ENCODE measurements around the gene NLGN1.

NLGN1 gene

DNA sequence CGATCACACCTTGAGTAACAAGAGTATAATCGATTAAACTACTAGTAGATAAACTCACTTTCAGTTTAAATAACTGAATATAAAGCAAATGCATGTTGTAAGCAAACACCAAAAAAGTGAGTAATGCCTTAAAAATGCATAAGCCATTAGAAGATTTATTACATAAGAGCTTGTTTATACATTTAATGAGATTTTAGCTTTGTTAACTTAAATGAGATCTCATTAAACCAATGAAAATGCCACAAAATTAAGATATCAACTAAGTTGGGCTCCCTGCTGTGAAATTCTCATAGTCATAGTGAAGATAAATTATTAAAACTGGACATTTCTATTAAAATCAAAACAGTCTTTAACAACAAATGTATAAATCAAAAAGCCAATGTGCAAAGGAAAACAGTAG lies 701.2 kb downstream of the NLGN1 start:
- no peak for DNase-seq (ENCODE audit: low read depth)

DNA sequence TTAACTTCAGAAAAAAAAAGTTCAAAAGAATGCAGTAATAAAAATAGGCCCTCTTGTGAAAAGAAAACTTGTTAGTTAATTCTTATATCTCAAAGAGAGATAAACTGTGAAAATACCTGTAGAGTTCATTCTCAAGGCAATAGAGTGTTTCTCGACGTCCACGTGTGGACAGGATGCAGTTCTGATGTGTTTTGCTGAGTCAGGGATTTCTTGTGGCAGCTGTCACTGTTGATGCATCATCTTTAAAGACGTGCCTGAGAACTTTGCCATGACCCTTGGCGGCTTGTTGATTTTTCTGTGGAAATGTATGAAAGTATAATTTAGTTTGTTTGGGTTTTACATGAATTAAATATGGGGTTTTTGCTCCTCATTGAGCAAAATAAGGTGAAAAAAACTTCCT lies 702.2 kb downstream of the NLGN1 start:
- no peak for DNase-seq (ENCODE audit: low read depth)

DNA sequence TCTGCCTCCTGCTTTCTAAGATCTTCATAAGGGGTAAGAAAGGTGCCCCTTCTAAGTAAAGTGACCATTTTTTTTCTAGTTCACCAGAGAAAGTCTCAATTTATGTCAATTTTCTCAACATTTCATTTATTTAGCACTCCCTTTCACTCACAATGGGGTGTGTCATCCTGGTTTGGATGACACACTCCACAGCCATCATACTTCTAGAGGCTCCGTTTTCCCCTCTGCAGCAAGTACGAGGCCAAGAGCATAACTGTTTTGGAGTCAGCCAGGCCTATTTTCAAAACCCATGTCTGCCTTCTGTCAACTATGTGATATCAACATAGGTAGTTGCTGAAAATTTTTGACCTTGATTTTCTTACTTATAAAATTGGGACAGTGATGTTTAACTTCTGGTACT lies 703.2 kb downstream of the NLGN1 start:
- no peak for DNase-seq (ENCODE audit: low read depth)

DNA sequence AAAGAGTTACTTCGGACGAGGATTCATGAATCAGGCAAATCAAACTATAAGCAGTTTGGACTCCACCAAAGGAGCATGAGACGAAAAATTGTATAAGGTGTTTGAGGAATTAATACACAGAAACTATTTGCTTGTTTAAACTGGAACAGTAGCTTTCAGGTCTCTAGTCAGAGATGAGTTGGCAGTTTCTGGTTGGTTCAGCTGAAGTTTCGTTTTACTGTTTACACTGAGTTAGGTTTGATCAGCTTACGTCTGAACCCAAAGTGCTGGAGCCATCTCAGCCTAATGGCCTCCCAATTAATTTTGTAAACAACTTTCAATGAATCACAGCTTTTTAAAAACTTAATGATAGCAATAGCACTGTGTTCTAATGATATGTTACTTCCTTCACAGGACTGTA lies 703.7 kb downstream of the NLGN1 start:
- DNase-seq (ENCODE audit: low read depth): no peak

DNA sequence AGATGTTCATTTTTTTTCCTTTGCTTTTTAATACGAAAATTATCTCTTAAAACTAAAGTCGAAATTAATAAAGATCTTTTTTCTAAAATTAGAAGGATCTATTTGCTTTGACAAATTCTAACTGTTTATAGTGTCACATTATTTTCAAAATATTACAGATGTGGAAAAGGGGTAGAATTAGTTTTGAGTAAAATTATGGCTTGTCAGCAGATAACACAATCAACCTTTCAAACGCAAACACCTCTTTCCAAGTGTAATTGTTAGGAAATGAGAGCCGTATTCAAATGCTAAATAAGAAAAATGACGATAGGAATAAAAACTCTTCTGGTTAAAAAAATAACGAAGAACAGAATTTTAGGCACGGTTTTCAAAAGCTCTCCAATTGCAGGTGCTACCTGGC lies 704.7 kb downstream of the NLGN1 start:
- DNase-seq (ENCODE audit: low read depth): no peak

DNA sequence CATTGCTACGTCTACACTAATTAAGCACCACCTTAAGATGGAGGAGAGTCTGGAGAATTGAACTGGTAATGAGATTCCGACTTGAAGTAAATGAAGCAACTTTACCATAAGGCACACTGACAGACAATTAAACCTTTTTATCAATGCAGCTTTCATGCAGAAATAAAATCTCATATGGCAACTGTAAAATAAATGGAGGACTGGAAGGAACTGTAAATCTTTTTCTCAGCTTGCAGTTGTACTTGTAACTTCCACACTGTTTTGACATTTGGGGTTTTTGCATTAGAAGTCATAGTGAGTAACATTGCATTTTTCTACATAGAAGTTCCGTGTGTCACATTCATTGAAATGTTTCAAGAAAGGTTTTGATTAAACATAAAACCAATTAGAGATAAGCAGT lies 705.3 kb downstream of the NLGN1 start:
- DNase-seq (ENCODE audit: low read depth): no peak

DNA sequence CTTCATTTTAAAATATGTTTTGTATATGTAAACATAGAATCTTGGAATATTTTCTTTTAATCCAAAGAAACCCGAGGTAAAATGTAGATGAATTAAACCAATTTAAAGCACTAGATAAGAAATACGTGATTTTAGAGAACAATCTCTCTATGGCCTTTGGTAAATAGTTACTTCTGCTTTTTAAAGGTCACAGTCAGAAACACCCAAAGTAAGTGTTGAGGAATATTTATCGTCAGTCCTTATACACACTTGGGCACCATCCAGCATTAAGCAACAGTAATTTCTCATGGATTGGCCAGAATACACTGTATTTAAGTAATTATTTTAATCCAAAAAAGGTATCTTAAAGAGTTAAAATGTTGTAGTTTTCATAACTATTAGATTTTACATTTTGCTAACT lies 713.2 kb downstream of the NLGN1 start:
- no peak for DNase-seq (ENCODE audit: low read depth)

DNA sequence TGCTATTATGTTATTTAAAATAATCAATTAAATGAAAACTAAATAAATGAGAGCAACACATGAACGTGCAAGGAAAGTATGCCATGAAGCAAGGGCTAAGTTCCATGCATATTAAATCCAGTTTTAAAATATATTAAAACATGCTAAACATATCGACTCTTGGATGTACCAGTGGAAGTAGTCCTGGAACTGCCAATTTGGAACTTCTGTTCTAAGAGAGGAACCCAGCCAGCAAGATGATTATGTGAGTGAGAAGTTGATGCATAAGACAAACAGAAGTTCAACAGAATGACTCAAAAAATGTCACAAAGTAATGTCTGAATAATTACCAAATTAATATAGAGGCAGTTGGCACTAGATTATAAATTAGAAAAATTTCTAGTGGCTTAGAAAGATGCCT lies 714.2 kb downstream of the NLGN1 start:
- no peak for DNase-seq (ENCODE audit: low read depth)

DNA sequence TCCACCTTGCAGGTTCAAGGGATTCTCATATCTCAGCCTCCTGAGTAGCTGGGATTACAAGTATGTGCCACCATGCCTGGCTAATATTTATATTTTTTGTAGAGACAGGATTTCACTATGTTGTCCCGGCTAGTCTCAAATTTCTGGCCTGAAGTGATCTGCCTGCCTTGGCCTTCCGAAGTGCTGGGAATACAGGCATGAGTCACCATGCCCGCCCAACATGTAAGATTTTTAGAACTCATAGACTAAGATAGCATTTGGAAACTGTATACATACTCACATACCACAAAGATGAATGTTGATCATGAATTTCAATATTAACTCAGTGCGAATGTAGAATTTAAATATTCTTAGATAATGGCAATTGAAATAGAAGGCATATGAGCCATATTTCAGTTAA lies 718.9 kb downstream of the NLGN1 start:
- no peak for DNase-seq (ENCODE audit: low read depth)

DNA sequence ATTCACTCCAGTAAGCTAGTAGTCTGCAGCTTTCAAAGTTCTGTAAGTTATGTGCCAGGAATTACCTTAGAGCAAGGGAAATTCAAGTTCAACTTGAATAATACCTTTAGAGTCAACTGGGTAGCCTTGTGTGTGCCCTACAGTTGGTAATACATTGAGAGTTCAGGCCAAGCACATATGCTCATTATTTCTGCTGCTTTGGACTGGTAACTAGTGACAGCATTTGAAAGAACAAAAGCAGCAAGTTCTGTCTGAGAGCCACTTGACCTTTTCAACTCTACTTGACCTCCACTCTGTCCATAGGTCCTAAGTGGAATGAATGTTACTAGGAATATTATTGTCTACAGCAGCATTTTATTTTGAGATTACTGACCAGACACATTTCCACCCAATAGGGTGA lies 723.5 kb downstream of the NLGN1 start:
- DNase-seq (ENCODE audit: low read depth): no peak

DNA sequence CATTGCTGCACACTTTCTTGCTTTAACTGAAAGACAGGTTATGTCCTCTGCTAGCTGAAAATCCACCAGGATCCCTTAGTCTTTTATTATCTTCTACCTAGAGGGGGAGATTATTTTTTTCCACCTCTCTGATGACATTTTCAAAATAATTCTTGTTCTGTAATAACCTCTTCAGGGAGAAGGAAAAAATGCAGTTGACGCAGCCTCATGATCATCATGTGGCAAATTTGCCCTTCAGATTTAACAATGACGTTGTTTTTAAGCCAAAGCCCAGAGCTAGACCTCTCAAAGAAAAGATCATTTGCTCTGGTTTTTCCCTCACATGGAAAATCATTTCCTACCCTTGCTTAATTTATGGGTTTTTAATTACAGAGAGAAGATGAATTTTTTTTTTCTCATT lies 724.9 kb downstream of the NLGN1 start:
- DNase-seq (ENCODE audit: low read depth): no peak

DNA sequence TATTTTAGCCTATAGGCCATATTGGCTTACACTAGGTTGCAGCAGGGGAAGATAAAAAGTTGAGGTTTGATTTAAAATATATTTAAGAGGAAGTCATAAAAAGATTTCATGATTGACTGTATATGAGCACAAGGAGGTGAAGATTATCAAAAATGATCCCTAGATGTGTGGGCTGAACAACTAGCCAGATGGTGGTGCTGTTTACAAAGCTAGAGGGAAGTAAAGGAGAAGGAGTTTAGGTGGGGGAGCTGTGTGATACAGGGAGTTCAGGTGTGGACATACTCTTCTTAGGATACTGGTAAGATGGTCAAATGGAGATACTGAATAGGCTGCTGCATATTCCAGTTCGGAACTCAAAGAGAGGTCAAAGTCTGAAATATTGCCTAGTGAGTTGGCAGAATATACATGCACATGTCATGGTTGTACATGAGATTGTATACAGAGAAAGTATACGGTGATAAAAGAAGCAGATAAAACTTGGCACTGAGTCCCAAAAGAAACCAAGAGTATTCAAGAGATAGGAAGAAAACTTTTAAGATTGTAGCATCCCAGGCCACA lies 727.8 kb downstream of the NLGN1 start:
- no peak for DNase-seq (ENCODE audit: low read depth)

DNA sequence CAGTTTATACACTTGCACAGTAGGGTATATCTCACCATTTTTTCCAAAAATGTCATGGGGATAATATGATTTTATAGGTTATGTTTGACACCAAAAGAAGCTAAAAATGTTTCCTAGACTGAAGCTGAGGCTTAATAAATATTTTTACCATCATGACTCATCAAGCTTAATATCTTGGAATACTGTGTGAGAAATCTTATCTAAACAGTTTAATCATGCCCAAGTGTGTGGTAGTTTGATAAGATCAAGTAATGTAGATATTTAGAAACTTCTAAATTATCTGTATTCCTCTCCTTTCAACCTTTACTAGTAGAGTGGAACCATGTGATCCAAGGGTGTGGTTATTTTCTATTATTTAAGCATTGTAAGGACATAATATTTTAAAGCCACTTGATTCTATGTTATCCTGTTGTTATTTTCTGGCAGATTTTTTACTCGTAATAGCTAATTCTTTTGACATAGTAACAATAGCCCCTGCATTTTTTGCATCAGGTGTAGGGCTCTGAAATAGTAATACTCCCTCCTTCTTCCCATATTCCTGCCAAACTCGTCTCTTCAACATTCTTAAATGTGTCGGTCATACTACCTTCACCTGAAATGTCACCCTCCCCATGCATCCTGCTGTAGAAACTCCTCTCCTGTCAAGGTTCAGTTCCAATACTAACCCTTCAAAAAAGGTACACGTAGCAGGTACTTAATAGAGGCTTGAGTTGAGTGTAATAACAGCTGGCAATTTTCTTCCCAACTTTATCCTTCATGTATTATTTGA lies 729.6 kb downstream of the NLGN1 start:
- DNase-seq (ENCODE audit: low read depth): no peak

DNA sequence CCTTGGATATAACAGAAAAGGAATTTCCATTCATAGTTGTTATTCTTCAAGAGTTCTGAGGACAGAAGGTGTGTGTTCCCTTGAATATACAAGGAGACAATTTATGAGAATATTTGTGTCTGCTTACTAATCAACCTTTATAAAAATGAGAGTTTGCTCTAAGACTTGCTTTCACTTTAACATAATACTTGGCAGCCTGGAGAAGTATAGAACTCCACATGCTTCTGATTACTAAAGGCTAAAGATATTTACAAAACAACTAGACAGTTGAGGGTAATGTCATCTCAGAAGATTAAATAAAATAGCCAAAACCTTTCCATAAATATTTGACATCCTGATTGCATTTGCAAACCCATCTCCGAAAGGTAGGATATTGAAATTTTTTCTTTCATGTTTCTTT lies 734.5 kb downstream of the NLGN1 start:
- no peak for DNase-seq (ENCODE audit: low read depth)

DNA sequence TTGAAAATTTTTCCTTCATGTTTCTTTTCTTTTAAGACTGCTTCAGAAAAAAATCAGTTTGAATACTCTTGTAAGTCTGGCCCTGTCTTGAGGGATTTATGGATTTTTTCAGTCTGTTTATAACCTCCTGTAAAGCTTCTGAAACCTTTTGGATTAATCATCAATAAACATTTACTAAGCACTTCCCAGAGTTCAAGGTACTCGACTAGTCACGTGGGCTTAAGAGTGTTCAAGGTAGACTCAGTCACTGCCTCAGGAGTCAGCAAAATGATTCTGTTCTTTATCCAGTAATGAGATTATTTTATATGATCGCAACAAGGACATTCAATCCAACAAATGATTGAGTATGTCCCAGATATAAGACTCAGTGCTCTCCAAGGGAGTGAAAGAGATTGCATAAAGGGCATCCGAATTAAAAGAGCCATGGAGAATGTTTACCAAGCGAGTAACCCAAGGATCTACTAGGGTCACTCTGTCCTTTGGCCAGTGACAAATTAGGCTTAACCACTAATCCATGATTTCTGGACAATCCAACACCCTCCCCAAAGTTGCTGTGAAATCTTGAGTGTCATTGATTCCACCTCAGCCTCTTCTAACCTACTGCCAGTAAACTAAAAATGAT lies 735.0 kb downstream of the NLGN1 start:
- no peak for DNase-seq (ENCODE audit: low read depth)

DNA sequence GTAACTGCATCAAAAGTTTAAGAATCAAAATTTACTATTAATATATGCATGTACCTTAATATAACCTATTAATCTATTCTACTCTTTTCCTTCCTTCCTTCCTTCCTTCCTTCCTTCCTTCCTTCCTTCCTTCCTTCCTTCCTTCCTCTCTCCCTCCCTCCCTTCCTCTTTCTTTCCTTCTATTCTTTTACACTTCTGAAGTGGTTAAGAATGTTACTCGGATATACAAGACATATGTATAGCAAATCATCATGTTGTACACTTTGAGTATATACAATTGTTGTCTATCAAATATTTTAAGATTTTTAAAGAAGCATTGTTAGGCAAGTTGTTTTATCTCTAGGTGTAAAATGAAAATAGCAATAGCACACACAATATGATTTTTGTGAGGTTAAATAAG lies 748.5 kb downstream of the NLGN1 start:
- DNase-seq (ENCODE audit: low read depth): no peak

DNA sequence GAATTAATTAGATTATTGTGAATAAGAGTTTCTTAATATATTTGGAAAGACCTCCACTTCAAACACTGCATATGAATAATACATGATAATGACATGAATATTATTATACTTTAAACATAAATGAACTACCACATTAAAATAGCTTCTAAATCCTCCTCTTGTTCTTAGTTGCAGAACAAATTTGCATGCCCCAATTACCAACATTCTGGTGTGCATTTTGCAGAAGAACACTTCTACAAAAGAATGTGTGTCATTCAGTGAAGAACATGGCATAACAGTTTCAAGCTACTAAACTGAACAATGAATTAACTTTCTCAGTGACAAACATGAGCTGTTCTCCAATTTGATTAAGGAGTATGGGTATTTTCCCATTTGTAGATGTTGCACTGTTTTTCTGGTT lies 750.3 kb downstream of the NLGN1 start:
- DNase-seq (ENCODE audit: low read depth): no peak

DNA sequence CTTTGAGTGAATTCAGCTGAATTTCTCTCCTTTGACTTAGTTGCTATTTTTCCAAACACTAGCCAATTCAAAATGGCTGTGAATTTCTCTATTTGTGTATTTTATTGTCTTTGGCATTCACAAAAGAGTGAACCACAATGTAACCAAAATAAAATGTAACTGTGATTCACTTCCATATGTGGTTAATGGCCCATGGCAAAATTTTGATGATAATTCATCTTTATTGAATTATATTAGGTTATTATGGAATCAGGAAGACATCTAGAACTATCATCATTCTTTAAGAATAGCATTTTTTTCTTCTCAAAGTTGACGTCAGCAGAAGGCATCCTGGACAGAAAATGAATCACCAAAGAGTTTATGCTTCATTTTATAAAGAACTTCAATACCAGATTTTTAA lies 756.3 kb downstream of the NLGN1 start:
- no peak for DNase-seq (ENCODE audit: low read depth)

DNA sequence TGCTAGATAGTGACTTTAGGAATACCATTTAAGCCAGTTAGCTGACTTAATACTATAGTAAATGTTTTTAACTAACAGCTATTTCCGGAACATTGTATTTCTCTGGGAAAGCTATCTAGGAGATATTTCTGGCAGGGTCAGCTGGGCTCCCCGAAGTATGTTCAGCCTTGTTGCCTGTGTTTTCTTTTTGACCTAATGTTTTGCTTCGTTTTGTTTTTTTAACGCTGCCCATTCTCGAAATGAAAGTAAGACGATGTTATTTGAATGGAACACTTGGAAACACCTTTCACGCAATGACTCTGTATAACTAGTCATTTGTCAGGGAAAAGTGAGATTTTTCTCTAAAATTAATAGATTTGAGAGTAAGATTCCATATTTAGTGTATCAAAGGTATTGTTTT lies 758.7 kb downstream of the NLGN1 start:
- no peak for DNase-seq (ENCODE audit: low read depth)

DNA sequence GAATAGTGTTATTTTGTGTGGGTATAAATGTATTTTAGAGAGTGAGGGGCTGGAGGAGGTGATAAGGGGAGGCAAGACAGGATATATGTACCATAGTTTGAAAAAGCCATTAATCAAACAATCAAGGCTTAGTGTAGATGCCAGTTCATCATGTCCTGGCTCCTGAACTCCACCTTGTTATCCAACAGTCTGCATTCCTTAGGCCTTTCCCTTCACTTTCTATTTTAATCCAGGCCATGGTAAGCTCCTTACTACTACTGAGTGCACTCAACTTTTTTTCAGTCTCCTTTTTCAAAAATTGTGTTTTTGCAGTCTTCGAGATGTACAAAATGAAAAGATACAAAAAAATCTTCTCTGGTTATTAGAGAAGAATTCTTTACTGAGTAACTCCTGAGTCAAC lies 761.1 kb downstream of the NLGN1 start:
- DNase-seq (ENCODE audit: low read depth): no peak

DNA sequence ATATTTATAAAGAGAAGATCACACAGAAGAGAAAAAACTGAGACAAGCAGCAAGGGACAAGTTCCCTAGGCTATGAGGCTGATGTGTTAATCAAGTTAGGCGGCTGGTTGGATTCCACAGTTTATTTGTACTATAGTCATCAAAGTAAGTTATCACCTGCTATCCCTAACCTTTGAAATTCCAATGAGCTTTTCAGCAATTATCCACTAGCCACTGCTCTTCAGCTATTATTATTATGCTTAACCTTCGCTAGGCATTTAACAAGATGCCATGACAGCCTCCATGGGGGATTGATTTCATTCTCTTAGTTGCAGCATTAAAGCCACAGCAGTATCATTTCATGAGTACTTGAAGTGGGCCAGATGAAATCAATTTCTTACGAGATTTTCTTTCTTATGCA lies 762.1 kb downstream of the NLGN1 start:
- no peak for DNase-seq (ENCODE audit: low read depth)

DNA sequence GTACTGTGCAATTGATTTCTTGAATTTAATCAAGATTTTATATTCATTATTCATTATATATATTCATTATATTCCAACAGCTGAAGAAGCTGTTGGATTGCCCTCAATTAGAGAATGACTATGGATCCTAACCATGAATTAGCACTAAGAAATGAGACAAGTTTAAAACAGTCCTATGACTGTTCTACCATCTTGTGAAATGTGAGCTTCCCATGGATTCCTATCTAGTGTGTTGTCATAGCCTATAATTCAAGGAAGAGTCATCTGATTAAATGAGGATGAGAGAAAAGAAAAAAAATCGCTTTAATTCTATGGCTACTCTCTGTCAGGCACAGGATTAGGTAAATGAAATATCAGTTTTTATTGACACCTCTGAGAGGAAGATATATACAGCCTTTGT lies 765.0 kb downstream of the NLGN1 start:
- DNase-seq (ENCODE audit: low read depth): no peak

DNA sequence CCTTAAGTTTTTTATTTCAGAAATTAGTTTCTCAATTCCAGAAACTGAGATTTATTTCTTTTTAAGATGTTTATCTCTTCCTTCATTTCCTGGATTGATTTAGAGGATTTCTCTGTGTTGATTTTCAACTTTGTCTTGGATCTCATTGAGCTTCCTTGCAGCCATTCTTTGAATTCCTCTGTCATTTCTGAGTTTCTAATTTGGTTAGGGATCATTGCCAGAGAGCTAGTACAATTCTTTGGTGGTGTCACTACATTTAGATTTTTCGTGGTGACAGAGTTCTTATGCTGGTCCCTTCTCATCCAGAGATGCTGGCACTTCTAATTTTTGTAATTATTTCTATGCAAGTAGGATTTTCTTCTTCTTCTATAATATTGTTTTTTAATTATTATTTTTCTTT lies 770.5 kb downstream of the NLGN1 start:
- no peak for DNase-seq (ENCODE audit: low read depth)
